ENCODE results near the gene MSANTD4. TPM values are rescaled to one million over a fixed set of nuclear protein-coding genes. Genes with fewer than 3 reads are reported as not detected.

Gene MSANTD4
- total RNA-seq, 1 experiment from 2014 or later = 18.0 TPM

- Histone ChIP-seq H3K36me3 (ENCODE audit: low read depth, low read length) (no peaks in the 10 kb centered on the region), H3K9me3 (ENCODE audit: low read length) (no peaks in the 10 kb centered on the region), H3K79me2 (ENCODE audit: low read length) (no peaks in the 10 kb centered on the region), H3F3A (ENCODE audit: low read length, unreplicated experiment) (no peaks in the 10 kb centered on the region), H2AFZ (ENCODE audit: low read length) (no peak overlapping the region), H3K27ac (ENCODE audit: low read length) (no peak overlapping the region), H4K20me1 (ENCODE audit: low read length) (no peaks in the 10 kb centered on the region), H3K9me2 (replicated peaks; ENCODE audit: low read length) (no peaks in the 10 kb centered on the region), H3K4me3 (ENCODE audit: low read length) (no peak overlapping the region), H3K27me3 (ENCODE audit: low read length) (no peaks in the 10 kb centered on the region), H3K9ac (ENCODE audit: low read length) (no peak overlapping the region), H3K4me2 (ENCODE audit: low read length) (no peak overlapping the region), H3K4me1 (ENCODE audit: insufficient read depth, low read length) (no peaks in the 10 kb centered on the region)
- BruUV-seq (replicated peaks) = no TSS peak
- no peak for DNase-seq
- TF ChIP-seq, protein P1, sequence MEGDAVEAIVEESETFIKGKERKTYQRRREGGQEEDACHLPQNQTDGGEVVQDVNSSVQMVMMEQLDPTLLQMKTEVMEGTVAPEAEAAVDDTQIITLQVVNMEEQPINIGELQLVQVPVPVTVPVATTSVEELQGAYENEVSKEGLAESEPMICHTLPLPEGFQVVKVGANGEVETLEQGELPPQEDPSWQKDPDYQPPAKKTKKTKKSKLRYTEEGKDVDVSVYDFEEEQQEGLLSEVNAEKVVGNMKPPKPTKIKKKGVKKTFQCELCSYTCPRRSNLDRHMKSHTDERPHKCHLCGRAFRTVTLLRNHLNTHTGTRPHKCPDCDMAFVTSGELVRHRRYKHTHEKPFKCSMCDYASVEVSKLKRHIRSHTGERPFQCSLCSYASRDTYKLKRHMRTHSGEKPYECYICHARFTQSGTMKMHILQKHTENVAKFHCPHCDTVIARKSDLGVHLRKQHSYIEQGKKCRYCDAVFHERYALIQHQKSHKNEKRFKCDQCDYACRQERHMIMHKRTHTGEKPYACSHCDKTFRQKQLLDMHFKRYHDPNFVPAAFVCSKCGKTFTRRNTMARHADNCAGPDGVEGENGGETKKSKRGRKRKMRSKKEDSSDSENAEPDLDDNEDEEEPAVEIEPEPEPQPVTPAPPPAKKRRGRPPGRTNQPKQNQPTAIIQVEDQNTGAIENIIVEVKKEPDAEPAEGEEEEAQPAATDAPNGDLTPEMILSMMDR (conservative IDR thresholded peaks at IDR 0.05; ENCODE audit: low read depth, low read length) = no peak
- TF ChIP-seq EZH2phosphoT487 (IDR thresholded peaks at IDR 0.05; ENCODE audit: borderline replicate concordance, low read length) (no peak), EZH2 (IDR thresholded peaks at IDR 0.05; ENCODE audit: low read length, unreplicated experiment) (no peak)
- ChIA-PET CTCF (no interaction called here), POLR2A (ENCODE audit: unreplicated experiment) (interaction anchor here (0.7 kb wide), 1 partner anchor 370 kb away, joined by 3 read pairs; no protein-coding TSS in a partner anchor)
- intact Hi-C loops (cut with micrococcal nuclease) = no loop called here
- ATAC-seq = no peak
Observed at GRCh38 chr11:106063009-106063408, 41.0 kb upstream of the MSANTD4 start.

DNA sequence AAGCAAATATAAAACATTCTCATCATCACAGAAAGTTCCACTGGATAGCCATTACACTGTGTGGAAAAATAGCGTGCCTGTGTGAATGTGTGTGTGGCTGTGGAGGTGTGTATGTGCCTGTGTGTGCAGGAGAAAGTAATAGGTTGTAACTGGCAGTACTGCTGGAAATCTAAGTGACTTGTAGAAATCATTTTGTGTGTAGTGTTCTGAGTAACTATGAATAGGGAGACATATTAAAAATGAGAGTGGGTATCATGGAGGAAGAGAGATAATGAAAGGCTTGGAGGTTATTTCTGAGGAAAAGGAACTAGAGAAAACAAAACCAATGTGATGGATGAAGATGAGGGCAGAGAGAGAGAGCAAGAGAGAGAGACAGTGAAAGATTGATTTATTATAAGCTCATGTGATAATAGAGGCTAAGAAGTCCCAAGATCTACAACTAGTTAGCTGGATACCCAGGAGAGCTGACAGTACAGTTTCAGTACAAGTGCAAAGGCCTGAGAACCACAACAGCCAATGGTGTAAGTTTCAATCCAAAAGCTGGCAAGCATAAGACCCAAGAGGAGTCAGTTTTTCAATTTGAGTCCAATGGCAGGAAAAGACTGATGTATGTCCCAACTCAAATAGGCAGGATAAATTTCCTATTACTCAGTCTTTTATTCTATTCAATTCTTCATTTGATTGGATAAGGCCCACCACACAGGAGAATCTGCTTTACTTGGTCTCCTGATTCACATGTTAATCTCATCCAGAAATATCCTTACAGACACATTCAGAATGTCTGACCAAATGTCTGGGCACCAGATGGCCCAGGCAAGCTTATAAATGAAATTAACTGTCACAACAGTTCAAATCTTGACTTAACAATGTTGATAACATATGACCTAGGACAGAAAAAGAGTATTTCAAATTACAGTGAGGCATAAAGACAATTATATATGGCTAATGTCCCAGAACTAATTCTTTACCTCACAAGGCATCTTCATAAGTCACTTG, 40.2 kb upstream of the MSANTD4 start:
- Histone ChIP-seq H3F3A (ENCODE audit: low read length, unreplicated experiment) (no peaks in the 10 kb centered on the region), H3K4me2 (ENCODE audit: low read length) (no peak overlapping the region), H3K27me3 (ENCODE audit: low read length) (no peaks in the 10 kb centered on the region), H3K27ac (ENCODE audit: low read length) (no peak overlapping the region), H4K20me1 (ENCODE audit: low read length) (no peaks in the 10 kb centered on the region), H3K36me3 (ENCODE audit: low read depth, low read length) (no peaks in the 10 kb centered on the region), H3K4me3 (ENCODE audit: low read length) (no peak overlapping the region), H3K9ac (ENCODE audit: low read length) (no peak overlapping the region), H2AFZ (ENCODE audit: low read length) (no peak overlapping the region), H3K9me2 (replicated peaks; ENCODE audit: low read length) (no peaks in the 10 kb centered on the region), H3K4me1 (ENCODE audit: insufficient read depth, low read length) (no peaks in the 10 kb centered on the region), H3K79me2 (ENCODE audit: low read length) (no peaks in the 10 kb centered on the region), H3K9me3 (ENCODE audit: low read length) (no peaks in the 10 kb centered on the region)
- DNase-seq (no peak), ATAC-seq (no peak)
- no TSS peak for BruUV-seq (replicated peaks)
- ChIA-PET CTCF (no interaction called here), POLR2A (ENCODE audit: unreplicated experiment) (interaction anchor here (0.7 kb wide), 1 partner anchor 369 kb away, joined by 3 read pairs; no protein-coding TSS in a partner anchor)
- TF ChIP-seq EZH2phosphoT487 (IDR thresholded peaks at IDR 0.05; ENCODE audit: borderline replicate concordance, low read length) (no peak), EZH2 (IDR thresholded peaks at IDR 0.05; ENCODE audit: low read length, unreplicated experiment) (no peak)
- TF ChIP-seq, protein P1 (conservative IDR thresholded peaks at IDR 0.05; ENCODE audit: low read depth, low read length) = no peak
- intact Hi-C loops (cut with micrococcal nuclease) = no loop called here
